Calu3 (cell line): ENCODE data around the gene ADIPOR1. TPM values are rescaled to one million over a fixed set of nuclear protein-coding genes. Genes with fewer than 3 reads are reported as not detected.
"Not testable (repeated sequence)": the region's sequence is repeated elsewhere in the genome, so short reads cannot be mapped to it uniquely, and the experiment has no call there.

Experiments
- BruUV-seq: library from RNA; stranded (reverse); fragments of 400-500 nt; replicated peaks from 2 replicates; lab custom pipeline; 2021; lab: Mats Ljungman, UMichigan
- CTCF ChIA-PET: fragments of 300-600 bp; sonication (Branson Sonifier 250); formaldehyde crosslinking; loops from one replicate; lab custom pipeline; 2022; ENCODE audit warnings: antibody characterized with exemption; lab: Charles Lee
- DNase-seq: peaks from one replicate; pipeline ENCODE4 v3.0.0; 2022
- H3K27ac Mint-ChIP-seq: one replicate; pipeline ENCODE4 v1.8.0; 2022; ENCODE audit warnings: mixed read lengths; ENCODE audit not compliant: unreplicated experiment
- H3K27me3 Mint-ChIP-seq: one replicate; pipeline ENCODE4 v1.8.0; 2022; ENCODE audit warnings: mixed read lengths; ENCODE audit not compliant: unreplicated experiment
- H3K36me3 Mint-ChIP-seq: one replicate; pipeline ENCODE4 v1.8.0; 2022; ENCODE audit warnings: mild to moderate bottlenecking, moderate library complexity, mixed read lengths; ENCODE audit not compliant: insufficient read depth, unreplicated experiment
- H3K4me1 Mint-ChIP-seq: one replicate; pipeline ENCODE4 v1.8.0; 2022; ENCODE audit warnings: mild to moderate bottlenecking, low read depth, mixed read lengths; ENCODE audit not compliant: unreplicated experiment
- H3K4me3 Mint-ChIP-seq: one replicate; pipeline ENCODE4 v1.8.0; 2022; ENCODE audit warnings: mild to moderate bottlenecking, low read depth, moderate library complexity, mixed read lengths; ENCODE audit not compliant: unreplicated experiment
- H3K9me3 Mint-ChIP-seq: one replicate; pipeline ENCODE4 v1.8.0; 2022; ENCODE audit warnings: low read depth, mixed read lengths; ENCODE audit not compliant: unreplicated experiment
- CTCF ChIP-seq: fragments of 200-600 bp; IDR thresholded peaks from one replicate; pipeline ENCODE4 v1.8.0; 2022; ENCODE audit warnings: antibody characterized with exemption; ENCODE audit not compliant: unreplicated experiment
- intact Hi-C: fragments of 100-400 bp; cut with micrococcal nuclease; formaldehyde crosslinking; loops from one replicate; pipeline ENCODE4 v1.10.0; 2022; ENCODE audit not compliant: unreplicated experiment
- total RNA-seq: library from RNA; stranded (reverse); gene quantifications from 2 replicates; pipeline ENCODE4 v1.2.3, GENCODE V29; 2022

The ADIPOR1 gene
- total RNA-seq, 1 experiment from 2014 or later, result 104 TPM

- H3K27me3 Mint-ChIP-seq, result no peaks in the 10 kb centered on the region
- BruUV-seq, result no TSS peak
- H3K27ac Mint-ChIP-seq, result no peak overlapping the region
- H3K4me3 Mint-ChIP-seq, result no peak overlapping the region
- intact Hi-C loops, result no loop called here
- no peak for TF ChIP-seq CTCF
- no peak for DNase-seq
- CTCF ChIA-PET, result no interaction called here
- H3K9me3 Mint-ChIP-seq, result no peaks in the 10 kb centered on the region
- no peaks in the 10 kb centered on the region for H3K4me1 Mint-ChIP-seq
- H3K36me3 Mint-ChIP-seq, result peaks cover 24% of the 10 kb centered on the region
These were observed 16.7 kb downstream of the ADIPOR1 start for GRCh38 chr1:202941372-202941771.

- Mint-ChIP-seq H3K4me1 (no peaks in the 10 kb centered on the region), H3K27ac (no peak overlapping the region), H3K36me3 (peaks cover 21% of the 10 kb centered on the region), H3K4me3 (no peak overlapping the region), H3K27me3 (no peaks in the 10 kb centered on the region), H3K9me3 (no peaks in the 10 kb centered on the region)
- no peak for DNase-seq
- CTCF ChIA-PET, result interaction anchor here (0.7 kb wide), 1 partner anchor 64 kb away, joined by 3 read pairs; no protein-coding TSS in a partner anchor
- intact Hi-C loops, result no loop called here
- no peak for TF ChIP-seq CTCF
- no TSS peak for BruUV-seq
These were observed 17.6 kb downstream of the ADIPOR1 start for GRCh38 chr1:202940561-202940960.

GRCh38 chr1:202938287-202938925 lies 19.7 kb downstream of the ADIPOR1 start:
- TF ChIP-seq CTCF, result no peak
- no TSS peak for BruUV-seq
- CTCF ChIA-PET, result no interaction called here

GRCh38 chr1:202936409-202936808 lies 21.7 kb downstream of the ADIPOR1 start:
- DNase-seq, H3K9me3 Mint-ChIP-seq, H3K27ac Mint-ChIP-seq, CTCF ChIA-PET, BruUV-seq, H3K4me3 Mint-ChIP-seq, H3K4me1 Mint-ChIP-seq, intact Hi-C loops, H3K36me3 Mint-ChIP-seq: not testable (repeated sequence)
- peaks cover 19% of the 10 kb centered on the region for H3K27me3 Mint-ChIP-seq

More at GRCh38 chr1:202938287-202938925, 19.7 kb downstream of the ADIPOR1 start:
- intact Hi-C loops, result no loop called here
- no peak for DNase-seq
- Mint-ChIP-seq H3K4me1 (no peaks in the 10 kb centered on the region), H3K4me3 (no peak overlapping the region), H3K27me3 (peaks cover 17% of the 10 kb centered on the region), H3K27ac (no peak overlapping the region), H3K36me3 (peaks cover 12% of the 10 kb centered on the region), H3K9me3 (no peaks in the 10 kb centered on the region)

- Mint-ChIP-seq H3K4me1 (no peaks in the 10 kb centered on the region), H3K4me3 (no peak overlapping the region), H3K36me3 (no peaks in the 10 kb centered on the region), H3K9me3 (peaks cover 3% of the 10 kb centered on the region), H3K27me3 (peaks cover 19% of the 10 kb centered on the region), H3K27ac (no peak overlapping the region)
- no TSS peak for BruUV-seq
- DNase-seq, result no peak
- intact Hi-C loops, result no loop called here
- no peak for TF ChIP-seq CTCF
- CTCF ChIA-PET, result interaction anchor here (0.7 kb wide), 2 partner anchors 18 to 365 kb away, joined by 4 to 5 read pairs; no protein-coding TSS in a partner anchor
These were observed 22.3 kb downstream of the ADIPOR1 start for GRCh38 chr1:202935844-202936243.
